Measurements from ENCODE around the gene TCF25.

Gene TCF25

DNA sequence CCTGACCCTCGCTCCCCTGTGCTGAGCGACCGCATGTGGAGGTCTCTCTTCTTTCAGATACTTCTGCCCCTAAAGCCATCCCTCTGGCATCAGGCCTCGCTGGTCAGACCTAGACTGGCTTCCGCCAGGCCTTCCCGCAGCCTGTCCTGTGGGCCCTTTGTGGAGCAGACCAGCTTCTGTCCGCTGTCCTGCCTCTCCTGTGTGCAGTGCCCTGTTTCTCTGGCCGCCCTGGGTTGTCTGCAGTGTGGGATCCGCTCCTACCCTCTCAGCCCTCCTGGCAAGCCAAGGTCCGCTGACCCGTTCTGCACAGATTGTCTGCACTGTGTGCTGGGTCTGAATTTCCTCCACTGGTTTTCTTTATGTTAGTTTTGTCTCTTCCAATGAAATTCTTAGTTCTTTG lies 23.8 kb downstream of the TCF25 start:
- H3K4me3 ChIP-seq (ENCODE audit: low read depth, low read length), result no peak overlapping the region
- TF ChIP-seq, protein P1, sequence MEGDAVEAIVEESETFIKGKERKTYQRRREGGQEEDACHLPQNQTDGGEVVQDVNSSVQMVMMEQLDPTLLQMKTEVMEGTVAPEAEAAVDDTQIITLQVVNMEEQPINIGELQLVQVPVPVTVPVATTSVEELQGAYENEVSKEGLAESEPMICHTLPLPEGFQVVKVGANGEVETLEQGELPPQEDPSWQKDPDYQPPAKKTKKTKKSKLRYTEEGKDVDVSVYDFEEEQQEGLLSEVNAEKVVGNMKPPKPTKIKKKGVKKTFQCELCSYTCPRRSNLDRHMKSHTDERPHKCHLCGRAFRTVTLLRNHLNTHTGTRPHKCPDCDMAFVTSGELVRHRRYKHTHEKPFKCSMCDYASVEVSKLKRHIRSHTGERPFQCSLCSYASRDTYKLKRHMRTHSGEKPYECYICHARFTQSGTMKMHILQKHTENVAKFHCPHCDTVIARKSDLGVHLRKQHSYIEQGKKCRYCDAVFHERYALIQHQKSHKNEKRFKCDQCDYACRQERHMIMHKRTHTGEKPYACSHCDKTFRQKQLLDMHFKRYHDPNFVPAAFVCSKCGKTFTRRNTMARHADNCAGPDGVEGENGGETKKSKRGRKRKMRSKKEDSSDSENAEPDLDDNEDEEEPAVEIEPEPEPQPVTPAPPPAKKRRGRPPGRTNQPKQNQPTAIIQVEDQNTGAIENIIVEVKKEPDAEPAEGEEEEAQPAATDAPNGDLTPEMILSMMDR (IDR thresholded peaks at IDR 0.05; ENCODE audit: low read depth, low read length), result no peak

DNA sequence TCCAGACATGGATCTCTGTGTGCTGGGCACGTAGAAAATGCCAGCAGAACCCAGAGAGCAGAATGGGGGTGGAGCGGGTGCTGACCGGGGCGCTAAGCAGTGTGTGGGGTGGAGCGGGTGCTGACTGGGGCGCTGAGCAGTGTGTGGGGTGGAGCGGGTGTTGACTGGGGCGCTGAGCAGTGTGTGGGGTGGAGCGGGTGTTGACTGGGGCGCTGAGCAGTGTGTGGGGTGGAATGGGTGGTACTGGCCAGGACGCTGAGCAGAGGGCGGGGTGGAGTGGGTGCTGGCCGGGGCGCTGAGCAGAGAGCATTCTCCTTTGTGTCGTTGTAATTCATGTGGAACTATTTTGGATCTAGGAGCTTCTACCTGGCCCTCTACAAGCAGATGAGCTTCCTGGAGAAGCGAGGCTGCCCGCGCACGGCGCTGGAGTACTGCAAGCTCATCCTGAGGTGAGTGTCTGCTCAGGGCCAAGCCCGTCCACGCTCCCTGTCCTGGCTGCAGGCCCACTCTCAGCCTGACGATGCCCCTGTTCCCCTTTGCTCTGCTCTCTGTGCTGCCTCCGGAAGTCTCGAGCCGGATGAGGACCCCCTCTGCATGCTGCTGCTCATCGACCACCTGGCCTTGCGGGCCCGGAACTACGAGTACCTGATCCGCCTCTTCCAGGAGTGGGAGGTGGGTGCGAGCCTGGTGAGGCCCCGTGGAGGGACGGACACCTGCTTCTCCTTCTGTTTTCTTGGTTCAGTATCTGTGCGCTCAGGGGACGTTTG lies 25.0 kb downstream of the TCF25 start:
- H3K4me3 ChIP-seq (ENCODE audit: low read depth, low read length), result no peak overlapping the region
- TF ChIP-seq, protein P1 (IDR thresholded peaks at IDR 0.05; ENCODE audit: low read depth, low read length), result no peak

DNA sequence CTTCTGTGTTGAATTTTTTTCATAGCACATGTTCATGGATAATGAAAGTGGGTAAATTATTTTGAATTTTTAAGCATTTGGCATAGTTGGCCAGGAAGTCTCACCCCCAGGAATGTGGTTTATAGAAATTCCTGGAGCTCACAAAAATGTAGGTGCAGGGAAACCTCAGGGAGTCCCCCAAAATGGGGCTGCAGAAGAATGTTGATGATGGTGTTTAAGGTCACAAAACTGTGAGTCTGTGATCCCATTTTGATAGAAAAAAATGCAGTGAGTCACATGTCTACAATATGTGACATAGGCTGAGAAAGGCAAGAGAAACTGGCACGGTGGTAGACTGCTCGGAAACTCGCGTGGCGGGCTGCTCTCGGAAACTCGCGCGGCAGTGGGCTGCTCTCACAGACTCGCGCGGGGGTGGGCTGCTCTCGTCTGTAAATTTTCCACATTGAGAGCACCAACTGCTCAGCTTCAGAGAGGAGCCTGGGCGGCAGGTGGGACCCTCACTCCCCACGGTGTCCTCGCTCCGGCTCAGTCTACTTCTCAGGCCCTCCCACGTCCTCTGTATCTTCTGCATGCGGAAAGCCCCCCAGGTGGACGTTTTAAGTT lies 26.6 kb downstream of the TCF25 start:
- H3K4me3 ChIP-seq (ENCODE audit: low read depth, low read length), result no peak overlapping the region
- TF ChIP-seq, protein P1 (IDR thresholded peaks at IDR 0.05; ENCODE audit: low read depth, low read length), result no peak

DNA sequence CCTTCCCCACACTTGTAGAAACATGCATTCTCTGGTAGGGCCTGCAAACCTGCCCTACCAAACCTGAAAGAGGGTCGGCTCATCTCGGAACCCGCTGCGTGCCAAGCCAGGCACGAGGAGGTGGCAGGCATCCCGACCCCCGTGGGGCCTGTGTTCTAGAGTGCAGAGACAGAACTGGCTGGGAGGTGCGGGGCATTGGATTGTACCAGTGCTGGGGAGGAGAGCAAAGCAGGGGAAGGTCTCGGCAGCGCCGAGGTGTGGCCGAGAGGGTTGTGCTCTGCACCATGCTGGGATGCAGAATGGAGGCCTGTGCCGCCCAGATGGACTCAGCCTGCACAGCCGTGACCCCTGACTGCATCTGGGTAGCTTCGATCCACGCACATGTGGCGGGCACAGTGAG lies 27.5 kb downstream of the TCF25 start:
- TF ChIP-seq, protein P1 (IDR thresholded peaks at IDR 0.05; ENCODE audit: low read depth, low read length), result no peak
- H3K4me3 ChIP-seq (ENCODE audit: low read depth, low read length), result no peak overlapping the region

DNA sequence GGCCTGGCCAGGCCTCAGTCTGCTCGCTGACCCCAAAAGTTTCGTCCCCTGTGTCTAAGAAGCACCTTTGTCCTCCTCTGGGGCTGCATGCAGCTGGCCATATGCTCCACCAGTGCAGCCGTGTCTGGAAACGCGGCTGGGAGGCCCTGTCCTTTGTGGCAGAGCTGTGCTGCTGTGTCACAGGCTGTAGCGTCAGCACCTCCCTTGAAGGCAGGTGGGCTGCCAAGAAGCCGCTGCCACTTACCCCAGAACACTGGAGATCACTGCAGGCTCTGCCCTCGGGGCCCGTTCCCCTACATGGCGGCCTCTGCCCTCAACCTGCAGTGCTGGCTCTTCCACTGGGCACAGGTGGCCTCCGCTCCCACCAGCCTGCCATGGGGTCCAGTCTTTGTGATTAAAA lies 29.6 kb downstream of the TCF25 start:
- no peak overlapping the region for H3K4me3 ChIP-seq (ENCODE audit: low read depth, low read length)
- TF ChIP-seq, protein P1 (IDR thresholded peaks at IDR 0.05; ENCODE audit: low read depth, low read length), result no peak

DNA sequence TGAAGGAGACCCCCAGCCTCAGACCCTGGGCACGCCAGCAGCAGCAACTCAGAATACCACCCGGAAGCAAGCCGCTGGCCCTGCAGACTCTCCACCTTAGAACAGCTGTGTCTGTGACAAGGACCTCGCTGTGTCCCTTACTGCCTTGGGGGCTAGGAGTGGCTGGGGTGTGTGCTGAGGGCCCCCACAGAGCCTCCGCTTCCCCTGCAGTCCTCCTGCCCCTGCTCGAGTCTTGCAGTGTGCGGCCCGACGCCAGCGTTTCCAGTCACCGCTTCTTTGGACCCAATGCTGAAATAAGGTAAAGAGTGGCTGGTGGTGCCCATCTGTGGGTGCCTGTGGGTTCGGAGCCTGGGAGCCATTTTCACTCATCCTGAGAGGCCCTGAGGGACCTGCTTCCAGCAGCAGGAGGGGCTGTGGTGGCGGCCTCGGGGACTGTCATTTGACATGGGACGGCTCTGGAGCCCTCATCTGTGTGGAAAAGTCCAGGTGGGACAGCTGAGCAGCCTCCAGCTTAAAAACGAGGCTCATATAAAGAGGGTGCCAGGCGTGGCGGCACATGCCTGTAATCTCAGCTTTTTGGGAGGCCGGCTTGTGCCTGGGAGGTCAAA lies 30.6 kb downstream of the TCF25 start:
- TF ChIP-seq, protein P1 (IDR thresholded peaks at IDR 0.05; ENCODE audit: low read depth, low read length), result no peak

More for the DNA sequence above, 30.6 kb downstream of the TCF25 start:
- H3K4me3 ChIP-seq (ENCODE audit: low read depth, low read length), result no peak overlapping the region
